Activated CD4-positive, alpha-beta T cell treated with anti-CD3 and anti-CD28 coated beads, Interleukin-2, amount 10 ng/mL, durations not matched to agents 7 days and 5 days (primary cell): ENCODE data around the gene OPRM1. TPM values are rescaled to one million over a fixed set of nuclear protein-coding genes. Genes with fewer than 3 reads are reported as not detected.
"Not testable (repeated sequence)": the region's sequence is repeated elsewhere in the genome, so short reads cannot be mapped to it uniquely, and the experiment has no call there.

Source experiments
- CTCF ChIA-PET: fragments of 350-600 bp; sonication (Branson Sonifier 250); formaldehyde crosslinking; loops from one replicate; lab custom pipeline; 2021; ENCODE audit warnings: antibody characterized with exemption; lab: Charles Lee
- POLR2A ChIA-PET: fragments of 350-600 bp; sonication (Branson Sonifier 250); formaldehyde crosslinking; loops from one replicate; lab custom pipeline; 2021; ENCODE audit warnings: antibody characterized with exemption; lab: Charles Lee
- DNase-seq: peaks from one replicate; pipeline ENCODE4 v3.0.0-alpha.2; 2020
- H3K27ac Mint-ChIP-seq: one replicate; pipeline ENCODE4 v1.8.0; 2021; ENCODE audit warnings: mild to moderate bottlenecking, moderate library complexity, mixed read lengths
- H3K27me3 Mint-ChIP-seq: one replicate; pipeline ENCODE4 v1.8.0; 2021; ENCODE audit warnings: mixed read lengths
- H3K36me3 Mint-ChIP-seq: one replicate; pipeline ENCODE4 v1.8.0; 2021; ENCODE audit warnings: low read depth, mixed read lengths
- H3K4me1 Mint-ChIP-seq: one replicate; pipeline ENCODE4 v1.8.0; 2021; ENCODE audit warnings: mixed read lengths
- H3K4me3 Mint-ChIP-seq: one replicate; pipeline ENCODE4 v1.8.0; 2021; ENCODE audit warnings: mild to moderate bottlenecking, moderate library complexity, mixed read lengths
- H3K9me3 Mint-ChIP-seq: one replicate; pipeline ENCODE4 v1.8.0; 2021; ENCODE audit warnings: mixed read lengths
- total RNA-seq, 2 experiments: library from RNA; stranded (reverse); gene quantifications; one replicate each; pipeline ENCODE4 v1.2.3, GENCODE V29; 2021

OPRM1 gene
- total RNA-seq, 2 experiments from 2014 or later: not detected

- no peak overlapping the region for H3K27ac Mint-ChIP-seq
- no peaks in the 10 kb centered on the region for H3K36me3 Mint-ChIP-seq
- no peaks in the 10 kb centered on the region for H3K4me1 Mint-ChIP-seq
- H3K9me3 Mint-ChIP-seq: no peaks in the 10 kb centered on the region
- ChIA-PET CTCF (no interaction called here), POLR2A (no interaction called here)
- DNase-seq: no peak
- no peak overlapping the region for H3K4me3 Mint-ChIP-seq
- peaks cover 3% of the 10 kb centered on the region for H3K27me3 Mint-ChIP-seq
Measured at GRCh38 chr6:154057098-154057497, 18.1 kb downstream of the OPRM1 start.

GRCh38 chr6:154058963-154059680 is 20.1 kb downstream of the OPRM1 start:
- peaks cover 3% of the 10 kb centered on the region for H3K27me3 Mint-ChIP-seq
- no peak overlapping the region for H3K27ac Mint-ChIP-seq
- no peak for DNase-seq
- no peaks in the 10 kb centered on the region for H3K36me3 Mint-ChIP-seq
- no peak overlapping the region for H3K4me3 Mint-ChIP-seq
- no peaks in the 10 kb centered on the region for H3K9me3 Mint-ChIP-seq
- ChIA-PET POLR2A (no interaction called here), CTCF (no interaction called here)
- H3K4me1 Mint-ChIP-seq: no peaks in the 10 kb centered on the region

GRCh38 chr6:154060076-154060475 is 21.0 kb downstream of the OPRM1 start:
- ChIA-PET POLR2A (no interaction called here), CTCF (no interaction called here)
- no peaks in the 10 kb centered on the region for H3K9me3 Mint-ChIP-seq
- no peak overlapping the region for H3K4me3 Mint-ChIP-seq
- peaks cover 3% of the 10 kb centered on the region for H3K27me3 Mint-ChIP-seq
- DNase-seq: no peak
- H3K36me3 Mint-ChIP-seq: no peaks in the 10 kb centered on the region
- no peak overlapping the region for H3K27ac Mint-ChIP-seq
- no peaks in the 10 kb centered on the region for H3K4me1 Mint-ChIP-seq

GRCh38 chr6:154070041-154070440 is 31.0 kb downstream of the OPRM1 start:
- H3K27ac Mint-ChIP-seq: no peak overlapping the region
- POLR2A ChIA-PET: no interaction called here
- CTCF ChIA-PET: no interaction called here
- H3K4me3 Mint-ChIP-seq: no peak overlapping the region
- H3K9me3 Mint-ChIP-seq: no peaks in the 10 kb centered on the region
- H3K27me3 Mint-ChIP-seq: peaks cover 2% of the 10 kb centered on the region
- H3K36me3 Mint-ChIP-seq: no peaks in the 10 kb centered on the region
- no peak for DNase-seq
- H3K4me1 Mint-ChIP-seq: no peaks in the 10 kb centered on the region

- ChIA-PET POLR2A (no interaction called here), CTCF (no interaction called here)
- H3K27me3 Mint-ChIP-seq: peaks cover 2% of the 10 kb centered on the region
- H3K27ac Mint-ChIP-seq: no peak overlapping the region
- no peaks in the 10 kb centered on the region for H3K36me3 Mint-ChIP-seq
- no peaks in the 10 kb centered on the region for H3K4me1 Mint-ChIP-seq
- no peaks in the 10 kb centered on the region for H3K9me3 Mint-ChIP-seq
- no peak for DNase-seq
- no peak overlapping the region for H3K4me3 Mint-ChIP-seq
Measured at GRCh38 chr6:154070657-154071056, 31.6 kb downstream of the OPRM1 start.

- H3K27me3 Mint-ChIP-seq: peaks cover 2% of the 10 kb centered on the region
- ChIA-PET CTCF (no interaction called here), POLR2A (no interaction called here)
- no peak overlapping the region for H3K4me3 Mint-ChIP-seq
- H3K9me3 Mint-ChIP-seq: no peaks in the 10 kb centered on the region
- H3K4me1 Mint-ChIP-seq: no peaks in the 10 kb centered on the region
- no peaks in the 10 kb centered on the region for H3K36me3 Mint-ChIP-seq
- DNase-seq: no peak
- no peak overlapping the region for H3K27ac Mint-ChIP-seq
Measured at GRCh38 chr6:154071236-154071635, 32.2 kb downstream of the OPRM1 start.

GRCh38 chr6:154071711-154072110 is 32.7 kb downstream of the OPRM1 start:
- Mint-ChIP-seq H3K4me3 (no peak overlapping the region), H3K4me1 (no peaks in the 10 kb centered on the region), H3K27ac (no peak overlapping the region), H3K9me3 (no peaks in the 10 kb centered on the region), H3K27me3 (peaks cover 2% of the 10 kb centered on the region), H3K36me3 (no peaks in the 10 kb centered on the region)
- DNase-seq: no peak
- ChIA-PET POLR2A (no interaction called here), CTCF (no interaction called here)

GRCh38 chr6:154078596-154078995 is 39.6 kb downstream of the OPRM1 start:
- CTCF ChIA-PET: interaction anchor here (0.6 kb wide), 1 partner anchor 567 kb away, joined by 3 read pairs; no protein-coding TSS in a partner anchor
- H3K4me3 Mint-ChIP-seq, POLR2A ChIA-PET, H3K27me3 Mint-ChIP-seq, H3K4me1 Mint-ChIP-seq, H3K27ac Mint-ChIP-seq, H3K36me3 Mint-ChIP-seq, H3K9me3 Mint-ChIP-seq, DNase-seq: not testable (repeated sequence)

- Mint-ChIP-seq H3K27ac (no peak overlapping the region), H3K27me3 (no peaks in the 10 kb centered on the region), H3K36me3 (no peaks in the 10 kb centered on the region), H3K4me3 (no peak overlapping the region), H3K9me3 (no peaks in the 10 kb centered on the region), H3K4me1 (no peaks in the 10 kb centered on the region)
- CTCF ChIA-PET: no interaction called here
- DNase-seq: no peak
- POLR2A ChIA-PET: no interaction called here
Measured at GRCh38 chr6:154080461-154081189, 41.6 kb downstream of the OPRM1 start.

GRCh38 chr6:154086510-154086909 is 47.5 kb downstream of the OPRM1 start:
- H3K27ac Mint-ChIP-seq: no peak overlapping the region

GRCh38 chr6:154092326-154092962 is 53.4 kb downstream of the OPRM1 start:
- CTCF ChIA-PET: no interaction called here
- no peaks in the 10 kb centered on the region for H3K9me3 Mint-ChIP-seq
- no peaks in the 10 kb centered on the region for H3K4me1 Mint-ChIP-seq
- no peaks in the 10 kb centered on the region for H3K27me3 Mint-ChIP-seq
- H3K36me3 Mint-ChIP-seq: no peaks in the 10 kb centered on the region
- H3K27ac Mint-ChIP-seq: no peak overlapping the region
- DNase-seq: no peak
- no peak overlapping the region for H3K4me3 Mint-ChIP-seq
- POLR2A ChIA-PET: no interaction called here

More at GRCh38 chr6:154086510-154086909, 47.5 kb downstream of the OPRM1 start:
- no peaks in the 10 kb centered on the region for H3K4me1 Mint-ChIP-seq
- H3K9me3 Mint-ChIP-seq: no peaks in the 10 kb centered on the region
- CTCF ChIA-PET: interaction anchor here (1.0 kb wide), 1 partner anchor 11 kb away, joined by 3 read pairs; no protein-coding TSS in a partner anchor
- no peak for DNase-seq
- POLR2A ChIA-PET: no interaction called here
- H3K4me3 Mint-ChIP-seq: no peak overlapping the region
- no peaks in the 10 kb centered on the region for H3K36me3 Mint-ChIP-seq
- H3K27me3 Mint-ChIP-seq: no peaks in the 10 kb centered on the region

GRCh38 chr6:154093231-154094044 is 54.4 kb downstream of the OPRM1 start:
- DNase-seq: no peak
- no peak overlapping the region for H3K27ac Mint-ChIP-seq
- no peak overlapping the region for H3K4me3 Mint-ChIP-seq
- no peaks in the 10 kb centered on the region for H3K9me3 Mint-ChIP-seq
- H3K27me3 Mint-ChIP-seq: no peaks in the 10 kb centered on the region
- no peaks in the 10 kb centered on the region for H3K36me3 Mint-ChIP-seq
- CTCF ChIA-PET: no interaction called here
- POLR2A ChIA-PET: no interaction called here
- H3K4me1 Mint-ChIP-seq: no peaks in the 10 kb centered on the region
